GM13977 (cell line): Measurements from ENCODE around the gene SHISA7.

ENCODE experiments used
- DNase-seq: peaks from one replicate; pipeline ENCODE4 v3.0.0; 2012; ENCODE audit warnings: low spot score
- in situ Hi-C: fragments of 300-500 bp; cut with MboI; formaldehyde crosslinking; loops from one replicate; pipeline ENCODE4 v1.12.0; 2022; ENCODE audit warnings: low sequenced_read_pairs, low pct_unique_long_range_greater_than_20kb, mixed read lengths, inconsistent platforms; ENCODE audit not compliant: unreplicated experiment
- TF ChIP-seq, protein P1 (sequence below): IDR thresholded peaks from 2 replicates; pipeline ENCODE4 v1.5.1; 2012; ENCODE audit warnings: mild to moderate bottlenecking, control low read depth; ENCODE audit not compliant: insufficient read depth; ENCODE audit errors: extremely low read depth, missing control alignments

The SHISA7 gene

GRCh38 chr19:55484593-55485438, 41.7 kb upstream of the SHISA7 start, which contains the start of gene NAT14:
Gene NAT14, plus strand, starts transcription at chr19:55485188. Its CDS starts 521 bp downstream, at chr19:55485709.
- TF ChIP-seq, protein P1, sequence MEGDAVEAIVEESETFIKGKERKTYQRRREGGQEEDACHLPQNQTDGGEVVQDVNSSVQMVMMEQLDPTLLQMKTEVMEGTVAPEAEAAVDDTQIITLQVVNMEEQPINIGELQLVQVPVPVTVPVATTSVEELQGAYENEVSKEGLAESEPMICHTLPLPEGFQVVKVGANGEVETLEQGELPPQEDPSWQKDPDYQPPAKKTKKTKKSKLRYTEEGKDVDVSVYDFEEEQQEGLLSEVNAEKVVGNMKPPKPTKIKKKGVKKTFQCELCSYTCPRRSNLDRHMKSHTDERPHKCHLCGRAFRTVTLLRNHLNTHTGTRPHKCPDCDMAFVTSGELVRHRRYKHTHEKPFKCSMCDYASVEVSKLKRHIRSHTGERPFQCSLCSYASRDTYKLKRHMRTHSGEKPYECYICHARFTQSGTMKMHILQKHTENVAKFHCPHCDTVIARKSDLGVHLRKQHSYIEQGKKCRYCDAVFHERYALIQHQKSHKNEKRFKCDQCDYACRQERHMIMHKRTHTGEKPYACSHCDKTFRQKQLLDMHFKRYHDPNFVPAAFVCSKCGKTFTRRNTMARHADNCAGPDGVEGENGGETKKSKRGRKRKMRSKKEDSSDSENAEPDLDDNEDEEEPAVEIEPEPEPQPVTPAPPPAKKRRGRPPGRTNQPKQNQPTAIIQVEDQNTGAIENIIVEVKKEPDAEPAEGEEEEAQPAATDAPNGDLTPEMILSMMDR: no peak
- in situ Hi-C loops: no loop called here
- peak; percentile 97 for DNase-seq

GRCh38 chr19:55483706-55484592, 40.8 kb upstream of the SHISA7 start:
- TF ChIP-seq, protein P1: no peak
- in situ Hi-C loops: no loop called here
- no peak for DNase-seq

- DNase-seq: no peak
- TF ChIP-seq, protein P1: no peak
- in situ Hi-C loops: no loop called here
Measured at GRCh38 chr19:55482967-55483705, 40.0 kb upstream of the SHISA7 start.

GRCh38 chr19:55482156-55482961, 39.3 kb upstream of the SHISA7 start:
- TF ChIP-seq, protein P1: no peak
- DNase-seq: no peak
- in situ Hi-C loops: no loop called here

DNA sequence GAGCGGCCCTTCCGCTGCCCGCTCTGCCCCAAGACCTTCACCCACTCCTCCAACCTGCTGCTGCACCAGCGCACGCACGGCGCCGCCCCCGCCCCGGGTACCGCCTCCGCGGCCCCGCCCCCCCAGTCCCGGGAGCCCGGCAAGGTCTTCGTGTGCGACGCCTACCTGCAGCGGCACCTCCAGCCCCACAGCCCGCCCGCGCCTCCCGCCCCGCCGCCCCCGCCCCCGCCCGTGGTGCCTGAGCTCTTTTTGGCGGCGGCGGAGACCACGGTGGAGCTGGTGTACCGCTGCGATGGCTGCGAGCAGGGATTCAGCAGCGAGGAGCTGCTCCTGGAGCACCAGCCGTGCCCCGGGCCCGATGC, 38.7 kb upstream of the SHISA7 start:
- TF ChIP-seq, protein P1: no peak
- in situ Hi-C loops: no loop called here
- no peak for DNase-seq
